GM12801 (cell line): ENCODE results near the gene P2RY12.

ENCODE experiments used
- TF ChIP-seq, protein P1 (sequence below): IDR thresholded peaks from one replicate; pipeline ENCODE4 v1.5.1; 2011; ENCODE audit warnings: control low read depth; ENCODE audit not compliant: insufficient read length; ENCODE audit errors: extremely low read depth

P2RY12 gene

DNA sequence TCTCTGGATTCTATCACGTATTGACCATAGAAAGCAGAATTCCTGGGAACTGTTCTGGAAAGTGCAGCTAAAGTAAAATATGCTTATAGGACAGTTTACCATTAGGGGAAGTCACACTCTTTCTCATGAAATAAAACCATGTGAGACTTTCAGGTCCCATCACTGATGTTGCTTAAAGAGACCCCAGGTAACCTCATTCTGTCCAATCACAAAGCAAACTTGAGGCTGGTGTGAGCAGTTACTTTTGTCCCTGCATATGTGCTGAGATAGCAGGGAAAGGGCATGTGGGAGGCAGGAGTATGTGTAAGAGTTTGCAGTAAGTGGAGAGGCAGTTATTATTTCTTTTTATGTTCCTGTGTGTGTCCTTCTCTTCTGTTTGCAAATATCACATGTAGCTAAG, 84.0 kb downstream of the P2RY12 start:
- TF ChIP-seq, protein P1, sequence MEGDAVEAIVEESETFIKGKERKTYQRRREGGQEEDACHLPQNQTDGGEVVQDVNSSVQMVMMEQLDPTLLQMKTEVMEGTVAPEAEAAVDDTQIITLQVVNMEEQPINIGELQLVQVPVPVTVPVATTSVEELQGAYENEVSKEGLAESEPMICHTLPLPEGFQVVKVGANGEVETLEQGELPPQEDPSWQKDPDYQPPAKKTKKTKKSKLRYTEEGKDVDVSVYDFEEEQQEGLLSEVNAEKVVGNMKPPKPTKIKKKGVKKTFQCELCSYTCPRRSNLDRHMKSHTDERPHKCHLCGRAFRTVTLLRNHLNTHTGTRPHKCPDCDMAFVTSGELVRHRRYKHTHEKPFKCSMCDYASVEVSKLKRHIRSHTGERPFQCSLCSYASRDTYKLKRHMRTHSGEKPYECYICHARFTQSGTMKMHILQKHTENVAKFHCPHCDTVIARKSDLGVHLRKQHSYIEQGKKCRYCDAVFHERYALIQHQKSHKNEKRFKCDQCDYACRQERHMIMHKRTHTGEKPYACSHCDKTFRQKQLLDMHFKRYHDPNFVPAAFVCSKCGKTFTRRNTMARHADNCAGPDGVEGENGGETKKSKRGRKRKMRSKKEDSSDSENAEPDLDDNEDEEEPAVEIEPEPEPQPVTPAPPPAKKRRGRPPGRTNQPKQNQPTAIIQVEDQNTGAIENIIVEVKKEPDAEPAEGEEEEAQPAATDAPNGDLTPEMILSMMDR: no peak

- TF ChIP-seq, protein P1: no peak
Observed at GRCh38 chr3:151299006-151299405, 85.5 kb downstream of the P2RY12 start.

GRCh38 chr3:151297429-151297828, 87.1 kb downstream of the P2RY12 start:
- TF ChIP-seq, protein P1: no peak

- TF ChIP-seq, protein P1: no peak
Observed at GRCh38 chr3:151296226-151296625, 88.3 kb downstream of the P2RY12 start.

DNA sequence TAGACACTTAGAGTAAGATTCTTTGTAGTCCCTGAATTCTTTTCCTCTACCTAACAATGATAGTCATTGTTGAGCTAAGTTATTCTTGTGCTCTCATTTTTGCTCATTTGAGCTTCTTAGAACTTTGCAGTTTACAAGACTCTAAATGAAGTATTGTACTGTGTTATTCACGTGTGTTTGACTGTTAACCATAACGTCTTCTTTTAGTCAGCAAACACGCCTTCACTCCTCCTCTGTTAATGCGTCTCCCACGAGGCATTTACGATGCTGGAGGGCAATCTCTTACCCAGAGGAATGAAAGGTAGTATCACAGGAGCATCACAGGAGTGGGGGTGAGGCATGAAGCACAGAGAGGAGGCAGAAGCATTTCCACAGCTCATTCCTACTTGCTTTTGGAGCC, 91.4 kb downstream of the P2RY12 start:
- TF ChIP-seq, protein P1: no peak

DNA sequence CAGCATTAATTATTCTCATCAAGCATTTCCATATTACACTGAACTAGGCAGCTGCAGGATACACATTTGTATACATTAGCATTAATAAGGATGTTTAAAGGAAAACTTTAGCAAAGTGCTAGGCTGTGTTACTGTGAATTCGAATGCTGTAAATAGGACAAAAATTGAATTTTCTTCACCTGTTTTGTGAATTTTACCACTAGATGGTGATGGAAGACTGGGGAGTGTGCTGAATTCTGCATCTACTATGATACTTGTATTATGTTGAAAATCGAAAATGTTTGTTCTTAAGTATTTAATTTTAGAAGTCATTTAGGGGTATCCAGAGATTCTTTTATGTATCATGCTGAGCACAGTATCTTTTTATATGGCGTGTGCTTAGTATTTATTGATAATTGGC, 93.9 kb downstream of the P2RY12 start:
- TF ChIP-seq, protein P1: no peak

GRCh38 chr3:151289445-151289844, 95.1 kb downstream of the P2RY12 start:
- TF ChIP-seq, protein P1: no peak
